Spleen (tissue), 11 donors: Measurements from ENCODE around the gene HERPUD1. TPM values are rescaled to one million over a fixed set of nuclear protein-coding genes. Genes with fewer than 3 reads are reported as not detected.
A peak's percentile ranks its signal among the peaks of the same experiment; 100 is the strongest.

ENCODE experiments used
- DNase-seq: peaks from one replicate; pipeline ENCODE4 v3.0.0-alpha.2; 2020
- H3K27ac ChIP-seq, 8 donors: fragments of 200-600 bp; sonication (generic) in 7 of 8; 1 replicate in 4 of 8; 2 replicates in 4 of 8; pipeline versions ENCODE4 v1.5.0 to v1.8.0; 2016 to 2021; ENCODE audit warnings: inconsistent platforms in 4 of 8, mild to moderate bottlenecking in 4 of 8, moderate library complexity in 1 of 8
- H3K27me3 ChIP-seq, 7 donors: fragments of 200-600 bp; sonication (generic) in 6 of 7; replicated peaks in 1 of 7; 1 replicate in 4 of 7; 2 replicates in 3 of 7; pipeline versions ENCODE4 v1.5.0 to v1.8.0; 2016 to 2021; ENCODE audit warnings: inconsistent platforms in 3 of 7, mild to moderate bottlenecking in 1 of 7
- H3K36me3 ChIP-seq, 6 donors: fragments of 200-600 bp; sonication (generic) in 5 of 6; 1 replicate in 4 of 6; 2 replicates in 2 of 6; pipeline versions ENCODE4 v1.5.0 to v1.8.0; 2016 to 2021; ENCODE audit warnings: inconsistent platforms in 2 of 6
- H3K4me1 ChIP-seq, 6 donors: fragments of 200-600 bp; sonication (generic) in 5 of 6; 1 replicate in 3 of 6; 2 replicates in 3 of 6; pipeline versions ENCODE4 v1.5.0 to v1.8.0; 2016 to 2021; ENCODE audit warnings: inconsistent platforms in 3 of 6
- H3K4me3 ChIP-seq, 8 donors: fragments of 200-600 bp; sonication (generic) in 7 of 8; 1 replicate in 4 of 8; 2 replicates in 4 of 8; pipeline versions ENCODE4 v1.5.0 to v1.8.0; 2016 to 2021; ENCODE audit warnings: inconsistent platforms in 4 of 8, mild to moderate bottlenecking in 4 of 8, moderate library complexity in 2 of 8
- H3K9me3 ChIP-seq, 8 donors: fragments of 200-600 bp; sonication (generic) in 7 of 8; 1 replicate in 4 of 8; 2 replicates in 4 of 8; pipeline versions ENCODE4 v1.5.0 to v1.8.0; 2016 to 2021; ENCODE audit warnings: inconsistent platforms in 4 of 8
- CTCF ChIP-seq, 11 experiments: fragments of 200-600 bp in 7 of 11; fragments of 450-650 bp in 4 of 11; sonication (generic) in 4 of 11; IDR thresholded peaks in 8 of 11; conservative IDR thresholded peaks in 3 of 11; 1 replicate in 7 of 11; 2 replicates in 4 of 11; pipeline versions ENCODE4 v1.4.0 to v1.8.0; 2016 to 2021; ENCODE audit warnings: antibody characterized with exemption in 11 of 11, inconsistent platforms in 4 of 11, mild to moderate bottlenecking in 1 of 11
- POLR2A ChIP-seq, 3 donors: fragments of 450-650 bp; IDR thresholded peaks; one replicate each; pipeline ENCODE4 v1.5.1; 2017; ENCODE audit warnings: antibody characterized with exemption in 3 of 3, mild to moderate bottlenecking in 1 of 3
- POLR2AphosphoS5 ChIP-seq, 3 donors: sonication (generic); formaldehyde crosslinking; IDR thresholded peaks; one replicate each; pipeline ENCODE4 v1.5.1; 2017; ENCODE audit warnings: antibody characterized with exemption in 3 of 3
- WGBS, 5 donors: extraction: QIAGEN DNeasy Blood & Tissue Kit in 3 of 5; methylation state at CpG; one replicate each; pipeline versions ENCODE4 v1.1.5 to v1.1.7; 2013 to 2018; 5-methylcytosine and 5-hydroxymethylcytosine counted together
- intact Hi-C: fragments of 100-400 bp; cut with DNase I; formaldehyde crosslinking; loops from one replicate; pipeline ENCODE4 v1.15.0; 2023; ENCODE audit warnings: low total_unique reads
- polyA plus RNA-seq, 3 donors: library from polyadenylated mRNA; stranded (reverse); fragments of 200-250 nt; gene quantifications; one replicate each; pipeline ENCODE4 v1.2.1, GENCODE V29; 2013
- total RNA-seq, 7 donors: library from RNA; depleted of rRNA in 3 of 7; stranded (reverse); fragments of >200 nt in 3 of 7; fragmentation: NEBNext Ultra II Directional in 4 of 7; extraction: Animal tissue kit (Norgen Biotek cat#: 25700) in 4 of 7; gene quantifications; one replicate each; pipeline versions ENCODE4 v1.1.0 to v1.2.1, GENCODE V29; 2016 to 2021
- donor health status: healthy with polysubstance abuse.
- donor health status: DM: no; HTN: no; CAD: no; lungs with moderate emphysema.
- donor health status: DM: no; HTN: no; CAD: no.
- donor health status: Bipolar disorder and iron deficiency.
- donor health status: healthy.
- donor health status: DM: no; HTN: no; CAD: no.
- donor health status: DM: yes; HTN: yes; CAD: no.

HERPUD1 gene
- total and polyA plus RNA-seq, 10 donors, result 84.1 to 370 (median 193) TPM

DNA sequence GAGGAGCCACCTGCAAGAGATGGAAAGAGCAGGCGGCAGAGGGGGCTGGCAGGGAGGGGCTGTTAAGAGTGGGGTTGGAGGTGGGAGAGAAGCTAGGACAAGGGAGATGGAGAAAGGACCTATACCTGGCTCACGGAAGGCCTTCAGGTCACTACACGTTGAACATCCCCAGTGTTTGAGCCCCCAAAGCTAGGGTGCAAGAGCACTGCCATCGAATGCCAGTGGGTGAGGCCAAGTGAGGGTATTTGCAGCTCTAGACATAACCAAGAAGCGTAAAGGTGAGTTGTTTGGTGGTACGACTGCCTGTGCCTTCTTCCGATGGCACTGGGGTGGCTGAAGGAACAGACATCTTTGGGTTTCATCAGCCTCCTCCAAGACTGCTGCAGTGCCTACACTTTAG lies 17.0 kb upstream of the HERPUD1 start:
- TF ChIP-seq CTCF (IDR thresholded peaks at IDR 0.05 in 8 of 11, conservative IDR thresholded peaks at IDR 0.05 in 3 of 11) (no peak), POLR2A (IDR thresholded peaks at IDR 0.05) (no peak)
- no peak for DNase-seq
- intact Hi-C loops, result no loop called here
- Histone ChIP-seq H3K4me3 (no peak overlapping the region), H3K36me3 (no peaks in the 10 kb centered on the region), H3K27ac (peak overlapping the region in 6 of 8 donors; percentile 3 to 92 (median 54)), H3K9me3 (no peaks in the 10 kb centered on the region), H3K27me3 (no peaks in the 10 kb centered on the region), H3K4me1 (peaks cover 22 to 84% (median 60%) of the 10 kb centered on the region in 6 donors)
- 81 to 94% (median 84%) methylated on average over 7 of the region's 7 CpGs for WGBS, 5 donors

DNA sequence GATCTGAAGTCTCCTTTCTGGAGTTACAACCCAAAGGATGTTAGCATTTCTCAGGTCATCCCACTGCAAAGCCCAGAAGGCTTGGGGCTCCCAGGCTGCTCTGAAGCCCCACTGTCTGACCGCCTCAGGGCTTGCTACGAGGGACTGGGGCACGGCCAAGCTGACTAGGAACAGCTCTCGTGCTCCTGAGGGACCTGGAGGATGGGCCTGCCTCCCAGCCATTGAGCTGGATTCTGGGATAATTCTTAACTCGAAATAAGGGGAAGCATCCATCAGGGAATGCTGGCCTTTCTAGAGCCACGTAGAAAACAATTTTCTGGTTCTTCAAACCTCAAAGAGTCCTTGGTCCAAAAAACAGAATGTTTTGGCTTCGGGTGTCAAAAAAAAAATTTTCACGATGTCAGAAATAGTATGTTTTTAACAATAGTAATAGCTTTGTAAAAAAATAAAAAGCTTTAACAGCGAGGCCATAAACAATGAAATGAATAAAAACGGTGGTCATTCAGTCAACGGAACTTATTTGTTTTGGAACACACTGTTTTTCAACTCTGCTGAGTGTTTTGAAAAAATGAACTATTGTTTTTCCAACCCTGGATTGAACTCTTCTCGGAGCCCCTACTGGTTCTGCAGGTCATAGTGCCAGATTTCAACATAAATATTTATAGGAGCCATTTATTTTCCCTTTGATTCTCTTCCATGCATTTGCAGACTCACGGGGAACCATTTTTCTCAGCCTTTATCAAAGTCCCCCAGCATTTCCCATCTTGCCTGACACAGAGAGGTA lies 16.4 kb upstream of the HERPUD1 start:
- Histone ChIP-seq H3K4me1 (peaks cover 22 to 84% (median 54%) of the 10 kb centered on the region in 6 donors), H3K27me3 (no peaks in the 10 kb centered on the region), H3K36me3 (no peaks in the 10 kb centered on the region), H3K27ac (peak overlapping the region in 7 of 8 donors; percentile 3 to 93 (median 86)), H3K9me3 (no peaks in the 10 kb centered on the region), H3K4me3 (no peak overlapping the region)
- TF ChIP-seq POLR2AphosphoS5 (IDR thresholded peaks at IDR 0.05), result no peak
- TF ChIP-seq CTCF (IDR thresholded peaks at IDR 0.05 in 8 of 11, conservative IDR thresholded peaks at IDR 0.05 in 3 of 11), result no peak
- no peak for TF ChIP-seq POLR2A (IDR thresholded peaks at IDR 0.05)
- WGBS, 5 donors, result 88 to 95% (median 90%) methylated on average over 13 of the region's 13 CpGs
- intact Hi-C loops, result no loop called here
- no peak for DNase-seq

DNA sequence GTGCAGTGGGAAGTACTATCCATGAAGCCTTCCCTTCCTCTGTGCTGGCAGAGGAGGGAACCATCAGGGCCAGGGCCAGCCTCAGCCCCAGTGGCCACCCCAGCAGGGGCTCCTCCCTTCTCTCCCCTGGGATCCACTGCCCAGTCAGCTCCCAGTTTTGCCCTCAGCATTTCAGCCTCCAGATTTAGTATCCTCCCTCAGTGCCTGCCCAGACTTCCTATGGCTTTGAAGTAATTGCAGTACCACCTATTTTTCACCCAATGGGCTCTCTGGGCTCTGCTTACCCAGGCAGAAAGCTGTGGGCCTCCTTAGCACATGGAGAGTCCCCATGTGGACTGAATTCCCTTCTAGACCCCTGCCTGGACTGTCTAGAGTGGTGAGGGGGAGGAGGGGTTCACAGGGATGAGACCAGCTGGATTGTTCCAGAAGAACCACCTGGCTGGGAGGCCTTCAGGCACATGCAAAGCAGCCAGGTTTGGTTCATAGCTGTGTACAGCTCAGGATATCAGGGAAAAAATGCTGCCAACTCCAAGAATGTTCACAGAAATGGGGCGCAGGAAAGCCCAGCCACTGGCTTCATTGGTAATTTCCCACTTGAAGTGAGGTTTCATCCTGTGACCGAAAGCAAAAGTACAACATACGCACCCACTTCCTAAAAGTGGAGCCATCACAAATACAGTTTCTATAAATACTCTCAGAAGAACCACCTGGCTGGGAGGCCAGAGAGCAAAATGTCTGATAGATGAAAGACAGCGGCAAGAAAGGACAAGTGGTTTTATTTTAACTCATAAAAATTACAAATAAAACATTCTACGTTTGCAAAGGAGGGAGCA lies 15.2 kb upstream of the HERPUD1 start:
- DNase-seq, result no peak
- no peaks in the 10 kb centered on the region for H3K36me3 ChIP-seq
- 22 to 33% (median 25%) methylated on average over 5 of the region's 5 CpGs for WGBS, 5 donors
- H3K27ac ChIP-seq, result peak overlapping the region; percentile 68 to 93 (median 84)
- no peak overlapping the region for H3K4me3 ChIP-seq
- intact Hi-C loops, result no loop called here
- H3K9me3 ChIP-seq, result no peaks in the 10 kb centered on the region
- no peaks in the 10 kb centered on the region for H3K27me3 ChIP-seq
- TF ChIP-seq POLR2A (IDR thresholded peaks at IDR 0.05), result no peak
- TF ChIP-seq POLR2AphosphoS5 (IDR thresholded peaks at IDR 0.05), result peak in 1 of 3 donors; percentile 69
- peaks cover 9 to 74% (median 41%) of the 10 kb centered on the region in 6 donors for H3K4me1 ChIP-seq

DNA sequence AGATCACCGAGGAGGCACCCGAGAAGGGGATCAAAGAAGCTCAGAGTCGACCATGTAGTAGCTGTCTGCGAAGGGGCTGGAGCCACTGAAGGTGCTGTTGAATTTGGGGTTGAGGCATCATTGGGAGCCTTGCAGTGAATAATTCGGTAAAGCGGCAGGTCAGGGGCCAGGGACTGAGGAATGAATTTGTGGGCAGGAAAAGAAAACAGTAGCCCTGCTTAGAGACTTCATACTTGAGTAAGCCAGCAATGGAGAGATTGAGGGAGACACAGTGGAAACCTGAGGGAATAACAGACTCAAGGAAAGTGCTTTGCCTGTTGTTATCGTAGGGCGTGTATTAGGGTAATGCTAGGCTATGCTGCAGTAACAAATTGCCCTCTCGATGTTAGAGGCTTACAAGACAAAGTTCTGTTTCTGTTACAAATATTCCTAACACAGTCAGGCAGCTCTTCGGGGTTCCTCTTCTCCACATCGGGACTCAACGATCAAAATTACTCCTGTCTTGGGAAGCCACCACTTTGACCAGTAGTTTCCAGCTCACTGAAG lies 13.4 kb upstream of the HERPUD1 start:
- no peaks in the 10 kb centered on the region for H3K27me3 ChIP-seq
- no peak for DNase-seq
- no peaks in the 10 kb centered on the region for H3K36me3 ChIP-seq
- H3K27ac ChIP-seq, result peak overlapping the region in 4 of 8 donors; percentile 86 to 93 (median 90)
- 87 to 91% (median 88%) methylated on average over 12 of the region's 12 CpGs for WGBS, 5 donors
- peaks cover 0 to 56% (median 24%) of the 10 kb centered on the region in 6 donors for H3K4me1 ChIP-seq
- TF ChIP-seq POLR2A (IDR thresholded peaks at IDR 0.05), result no peak
- TF ChIP-seq POLR2AphosphoS5 (IDR thresholded peaks at IDR 0.05), result no peak
- no peak for TF ChIP-seq CTCF (IDR thresholded peaks at IDR 0.05 in 8 of 11, conservative IDR thresholded peaks at IDR 0.05 in 3 of 11)
- H3K4me3 ChIP-seq, result no peak overlapping the region
- H3K9me3 ChIP-seq, result no peaks in the 10 kb centered on the region
- intact Hi-C loops, result no loop called here
